Gastroesophageal sphincter (tissue), 3 donors: ENCODE results near the gene TAPBP.

ENCODE experiments used
- CTCF ChIP-seq, 4 experiments: fragments of 200-600 bp in 2 of 4; fragments of 450-650 bp in 2 of 4; sonication (generic) in 1 of 4; IDR thresholded peaks; one replicate each; pipeline ENCODE4 v1.5.1; 2017 to 2019; ENCODE audit warnings: antibody characterized with exemption in 4 of 4, mild to moderate bottlenecking in 2 of 4, moderate library complexity in 2 of 4
- EP300 ChIP-seq: sonication (generic); formaldehyde crosslinking; IDR thresholded peaks from one replicate; pipeline ENCODE4 v1.6.1; 2017; ENCODE audit warnings: antibody characterized with exemption, mild to moderate bottlenecking
- POLR2A ChIP-seq, 2 donors: fragments of 450-650 bp; IDR thresholded peaks; one replicate each; pipeline ENCODE4 v1.6.1; 2017; ENCODE audit warnings: antibody characterized with exemption in 2 of 2, mild to moderate bottlenecking in 2 of 2, moderate library complexity in 1 of 2

- TF ChIP-seq CTCF (IDR thresholded peaks at IDR 0.05) (no peak), EP300 (no peak), POLR2A (IDR thresholded peaks at IDR 0.05) (no peak)
Measured at GRCh38 chr6:33288921-33289783, 24.7 kb downstream of the TAPBP start, which contains the start of the genes PFDN6 and WDR46.
